Mesendoderm (in vitro differentiated cells): Measurements from ENCODE around the gene PP2D1.
A peak's percentile ranks its signal among the peaks of the same experiment; 100 is the strongest.
"Not testable (repeated sequence)": the region's sequence is repeated elsewhere in the genome, so short reads cannot be mapped to it uniquely, and the experiment has no call there.

Experiments used
- DNase-seq: peaks from one replicate; pipeline ENCODE4 v3.0.0; 2013
- H2AK5ac ChIP-seq: 2 replicates; pipeline ENCODE4 v1.6.1; 2013; ENCODE audit warnings: low read length, inconsistent platforms
- H2BK120ac ChIP-seq: 2 replicates; pipeline ENCODE4 v1.6.1; 2013; ENCODE audit warnings: low read depth, mild to moderate bottlenecking, low read length, moderate library complexity, mixed read lengths
- H2BK15ac ChIP-seq: replicated peaks from 2 replicates; pipeline ENCODE4 v1.6.1; 2013; ENCODE audit warnings: low read depth, mild to moderate bottlenecking, moderate library complexity
- H2BK5ac ChIP-seq: 2 replicates; pipeline ENCODE4 v1.6.1; 2013; ENCODE audit warnings: low read length, inconsistent platforms
- H3K18ac ChIP-seq: 2 replicates; pipeline ENCODE4 v1.6.1; 2013; ENCODE audit warnings: mild to moderate bottlenecking, low read length, mixed read lengths
- H3K23ac ChIP-seq: one replicate; pipeline ENCODE4 v1.6.1; 2013; ENCODE audit warnings: low read length
- H3K27ac ChIP-seq: 2 replicates; pipeline ENCODE4 v1.5.1; 2013; ENCODE audit warnings: low read depth, mild to moderate bottlenecking, inconsistent platforms, low read length, moderate library complexity
- H3K27me3 ChIP-seq: 2 replicates; pipeline ENCODE4 v1.6.1; 2013; ENCODE audit warnings: low read length, control low read depth, mild to moderate bottlenecking, inconsistent platforms; ENCODE audit not compliant: insufficient read depth, poor library complexity
- H3K36me3 ChIP-seq: 2 replicates; pipeline ENCODE4 v1.6.1; 2013; ENCODE audit warnings: low read length, inconsistent platforms; ENCODE audit not compliant: control insufficient read depth, insufficient read depth
- H3K4ac ChIP-seq: one replicate; pipeline ENCODE4 v1.6.1; 2013; ENCODE audit warnings: low read depth, mild to moderate bottlenecking, low read length, moderate library complexity
- H3K4me1 ChIP-seq: 2 replicates; pipeline ENCODE4 v1.6.1; 2013; ENCODE audit warnings: low read depth, low read length, inconsistent platforms; ENCODE audit not compliant: control insufficient read depth
- H3K4me2 ChIP-seq: 2 replicates; pipeline ENCODE4 v1.6.1; 2013; ENCODE audit warnings: low read length
- H3K4me3 ChIP-seq: 2 replicates; pipeline ENCODE4 v1.5.1; 2013; ENCODE audit warnings: mild to moderate bottlenecking, low read length
- H3K56ac ChIP-seq: one replicate; pipeline ENCODE4 v1.6.1; 2013; ENCODE audit warnings: low read length
- H3K79me1 ChIP-seq: 2 replicates; pipeline ENCODE4 v1.6.1; 2013; ENCODE audit warnings: low read length, inconsistent platforms
- H3K79me2 ChIP-seq: 2 replicates; pipeline ENCODE4 v1.6.1; 2013; ENCODE audit warnings: mild to moderate bottlenecking, low read length; ENCODE audit not compliant: control insufficient read depth, insufficient read depth
- H3K9ac ChIP-seq: 2 replicates; pipeline ENCODE4 v1.6.1; 2013; ENCODE audit warnings: low read length, inconsistent platforms
- H4K5ac ChIP-seq: one replicate; pipeline ENCODE4 v1.6.1; 2013; ENCODE audit warnings: low read length
- H4K8ac ChIP-seq: one replicate; pipeline ENCODE4 v1.6.1; 2013; ENCODE audit warnings: low read depth, mild to moderate bottlenecking, control low read depth, low read length, moderate library complexity
- WGBS: extraction: QIAGEN DNeasy Blood & Tissue Kit; methylation state at CpG from one replicate; pipeline ENCODE4 v1.1.7; 2013; ENCODE audit warnings: low lambda C conversion rate, missing lambda C conversion rate; ENCODE audit not compliant: insufficient coverage; ENCODE audit errors: extremely low coverage; 5-methylcytosine and 5-hydroxymethylcytosine counted together

PP2D1 gene

DNA sequence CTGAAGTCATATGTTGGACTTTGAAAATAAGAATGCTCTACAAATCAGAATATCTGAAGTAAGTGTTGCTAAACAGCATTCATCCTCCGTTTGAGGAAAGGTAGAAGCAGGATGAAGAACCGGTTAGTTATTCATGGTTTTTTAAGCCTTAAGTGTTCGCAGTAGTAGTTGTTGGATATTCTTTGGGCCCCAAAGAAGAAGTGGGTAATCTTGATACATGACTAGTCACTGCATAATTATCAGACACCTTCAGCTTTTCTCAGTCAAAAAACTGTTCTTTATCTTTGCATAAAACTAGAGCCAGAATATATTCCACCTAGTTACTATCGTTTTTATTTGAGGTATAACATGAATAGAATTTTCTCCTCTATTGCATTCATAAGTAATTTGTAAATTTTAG, 51.4 kb downstream of the PP2D1 start:
- Histone ChIP-seq H3K79me2 (peaks cover 46% of the 10 kb centered on the region), H3K27ac (no peak overlapping the region), H3K9ac (no peak overlapping the region), H3K4me2 (no peak overlapping the region), H3K56ac (no peak overlapping the region), H2BK5ac (no peak overlapping the region), H3K23ac (no peak overlapping the region), H3K18ac (no peak overlapping the region), H4K8ac (no peak overlapping the region), H3K4me1 (no peaks in the 10 kb centered on the region), H3K36me3 (no peaks in the 10 kb centered on the region), H3K79me1 (peaks cover 6% of the 10 kb centered on the region), H2AK5ac (no peak overlapping the region), H3K27me3 (no peaks in the 10 kb centered on the region), H4K5ac (no peak overlapping the region), H3K4me3 (no peak overlapping the region), H2BK120ac (no peak overlapping the region), H2BK15ac (no peak overlapping the region), H3K4ac (no peak overlapping the region)
- no CpG with 5 or more reads among the region's 4 CpGs for WGBS
- DNase-seq, result no peak

DNA sequence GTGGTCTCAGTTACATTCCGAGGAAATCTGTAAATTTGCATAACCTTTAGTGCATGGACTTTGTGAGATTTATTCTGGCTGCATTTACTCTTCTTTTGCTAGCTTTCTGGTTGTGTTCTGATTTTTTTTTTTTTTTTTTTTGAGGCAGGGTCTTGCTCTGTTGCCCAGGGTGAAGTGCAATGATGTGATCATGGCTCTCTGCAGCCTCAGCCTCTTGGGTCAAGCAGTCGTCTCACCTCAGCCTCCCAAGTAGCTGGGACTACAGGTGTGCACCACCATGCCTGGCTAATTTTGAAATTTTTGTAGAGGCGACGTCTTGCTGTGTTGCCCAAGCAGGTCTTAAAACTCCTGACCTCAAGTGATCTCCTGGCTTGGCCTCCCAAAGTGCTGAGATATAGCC, 52.6 kb downstream of the PP2D1 start:
- Histone ChIP-seq H3K4me2 (no peak overlapping the region), H3K23ac (no peak overlapping the region)

GRCh38 chr3:19957354-19957753, 54.7 kb downstream of the PP2D1 start:
- H3K9ac ChIP-seq, H3K56ac ChIP-seq, H4K5ac ChIP-seq, H3K36me3 ChIP-seq, H3K79me1 ChIP-seq, H3K4me1 ChIP-seq, H3K18ac ChIP-seq, H2BK15ac ChIP-seq, H3K23ac ChIP-seq, H3K27me3 ChIP-seq, H3K4ac ChIP-seq, H2BK120ac ChIP-seq, H2AK5ac ChIP-seq, H3K27ac ChIP-seq, H3K4me2 ChIP-seq, H2BK5ac ChIP-seq, H4K8ac ChIP-seq, H3K4me3 ChIP-seq: not testable (repeated sequence)
- peak; percentile 39 for DNase-seq
- no CpG with 5 or more reads among the region's 9 CpGs for WGBS
- H3K79me2 ChIP-seq, result peaks cover 46% of the 10 kb centered on the region

More for the DNA sequence above, 52.6 kb downstream of the PP2D1 start:
- Histone ChIP-seq H3K9ac (no peak overlapping the region), H3K79me1 (peaks cover 7% of the 10 kb centered on the region), H4K5ac (no peak overlapping the region), H3K27ac (no peak overlapping the region), H3K56ac (no peak overlapping the region), H2BK5ac (no peak overlapping the region), H3K4ac (no peak overlapping the region), H2AK5ac (no peak overlapping the region), H4K8ac (no peak overlapping the region), H3K79me2 (peaks cover 46% of the 10 kb centered on the region), H3K27me3 (no peaks in the 10 kb centered on the region), H3K36me3 (no peaks in the 10 kb centered on the region), H3K18ac (no peak overlapping the region), H3K4me3 (no peak overlapping the region), H2BK120ac (no peak overlapping the region), H2BK15ac (no peak overlapping the region), H3K4me1 (no peaks in the 10 kb centered on the region)
- WGBS, result no CpG with 5 or more reads among the region's 4 CpGs
- DNase-seq, result no peak

DNA sequence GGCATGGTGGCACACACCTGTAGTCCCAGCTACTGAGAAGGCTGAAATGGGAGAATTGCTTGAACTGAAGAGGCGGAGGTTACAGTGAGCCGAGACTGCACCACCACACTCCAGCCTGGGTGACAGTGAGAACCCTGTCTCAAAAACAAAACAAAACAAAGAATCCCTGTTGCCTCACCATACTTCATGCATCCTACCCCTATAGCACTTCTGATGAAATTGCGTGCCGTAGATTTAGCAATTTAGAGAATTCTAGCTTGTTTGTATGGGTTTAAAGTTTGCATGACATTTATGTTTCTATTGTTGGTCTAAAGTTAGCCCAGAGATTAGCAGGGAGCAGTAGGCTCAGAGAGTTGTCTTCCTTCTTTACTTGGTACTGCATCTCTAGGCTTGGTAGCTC, 57.4 kb downstream of the PP2D1 start:
- H4K5ac ChIP-seq, result no peak overlapping the region

GRCh38 chr3:19950316-19950715, 61.7 kb downstream of the PP2D1 start:
- H4K5ac ChIP-seq, result no peak overlapping the region
- H3K56ac ChIP-seq, result no peak overlapping the region
- no peak overlapping the region for H3K4me2 ChIP-seq
- H2BK120ac ChIP-seq, result no peak overlapping the region
- no peaks in the 10 kb centered on the region for H3K27me3 ChIP-seq
- WGBS, result no CpG with 5 or more reads among the region's 2 CpGs
- no peak overlapping the region for H3K18ac ChIP-seq
- H3K27ac ChIP-seq, result no peak overlapping the region
- H3K9ac ChIP-seq, result no peak overlapping the region
- H2BK15ac ChIP-seq, result no peak overlapping the region
- H2BK5ac ChIP-seq, result no peak overlapping the region
- no peak for DNase-seq
- H3K4me3 ChIP-seq, result no peak overlapping the region
- no peak overlapping the region for H2AK5ac ChIP-seq
- H3K79me2 ChIP-seq, result peaks cover 54% of the 10 kb centered on the region
- H3K23ac ChIP-seq, result no peak overlapping the region
- H4K8ac ChIP-seq, result no peak overlapping the region
- H3K36me3 ChIP-seq, result peaks cover 3% of the 10 kb centered on the region
- H3K4me1 ChIP-seq, result no peaks in the 10 kb centered on the region
- H3K4ac ChIP-seq, result no peak overlapping the region
- peaks cover 3% of the 10 kb centered on the region for H3K79me1 ChIP-seq

More for the DNA sequence above, 57.4 kb downstream of the PP2D1 start:
- H2AK5ac ChIP-seq, result no peak overlapping the region
- peaks cover 3% of the 10 kb centered on the region for H3K36me3 ChIP-seq
- no peaks in the 10 kb centered on the region for H3K4me1 ChIP-seq
- no peak for DNase-seq
- H3K4ac ChIP-seq, result no peak overlapping the region
- no peak overlapping the region for H3K9ac ChIP-seq
- H2BK5ac ChIP-seq, result no peak overlapping the region
- no peak overlapping the region for H3K56ac ChIP-seq
- H3K27me3 ChIP-seq, result no peaks in the 10 kb centered on the region
- no peak overlapping the region for H3K27ac ChIP-seq
- H3K18ac ChIP-seq, result no peak overlapping the region
- no peak overlapping the region for H2BK15ac ChIP-seq
- peaks cover 3% of the 10 kb centered on the region for H3K79me1 ChIP-seq
- H3K4me3 ChIP-seq, result no peak overlapping the region
- H3K79me2 ChIP-seq, result peaks cover 49% of the 10 kb centered on the region
- no peak overlapping the region for H3K23ac ChIP-seq
- WGBS, result no CpG with 5 or more reads among the region's 4 CpGs
- no peak overlapping the region for H4K8ac ChIP-seq
- no peak overlapping the region for H3K4me2 ChIP-seq
- no peak overlapping the region for H2BK120ac ChIP-seq

- no peak for DNase-seq
- Histone ChIP-seq H3K56ac (peak overlapping the region; percentile 89), H2AK5ac (no peak overlapping the region), H3K27me3 (no peaks in the 10 kb centered on the region), H2BK15ac (no peak overlapping the region), H3K4me2 (peak overlapping the region; percentile 88), H3K27ac (peak overlapping the region; percentile 88), H3K9ac (peak overlapping the region; percentile 88), H3K36me3 (peaks cover 3% of the 10 kb centered on the region), H3K79me2 (peaks cover 37% of the 10 kb centered on the region), H2BK120ac (no peak overlapping the region), H3K23ac (no peak overlapping the region), H4K5ac (no peak overlapping the region), H3K4ac (no peak overlapping the region), H3K4me1 (no peaks in the 10 kb centered on the region), H3K4me3 (peak overlapping the region; percentile 95), H4K8ac (no peak overlapping the region), H3K18ac (no peak overlapping the region), H2BK5ac (no peak overlapping the region), H3K79me1 (peaks cover 1% of the 10 kb centered on the region)
- no CpG with 5 or more reads among the region's 2 CpGs for WGBS
Measured at GRCh38 chr3:19948226-19948591, 63.9 kb downstream of the PP2D1 start.
